Subcutaneous abdominal adipose tissue (tissue), 5 donors: ENCODE results near the gene R3HDM4.
"Not testable (repeated sequence)": the region's sequence is repeated elsewhere in the genome, so short reads cannot be mapped to it uniquely, and the experiment has no call there.

Source experiments
- H3K27ac ChIP-seq: one replicate; pipeline ENCODE4 v1.7.0; 2013; ENCODE audit warnings: low read depth, mild to moderate bottlenecking, inconsistent platforms, low read length, moderate library complexity
- H3K27me3 ChIP-seq, 5 donors: one replicate each; pipeline ENCODE4 v1.7.0; 2013; ENCODE audit warnings: low read length in 5 of 5, inconsistent platforms in 1 of 5; ENCODE audit not compliant: control insufficient read depth in 5 of 5, insufficient read depth in 4 of 5
- H3K36me3 ChIP-seq, 5 donors: one replicate each; pipeline ENCODE4 v1.7.0; 2013; ENCODE audit warnings: low read length in 5 of 5; ENCODE audit not compliant: control insufficient read depth in 5 of 5, insufficient read depth in 5 of 5
- H3K4me1 ChIP-seq, 5 donors: one replicate each; pipeline ENCODE4 v1.7.0; 2013; ENCODE audit warnings: low read length in 5 of 5, mild to moderate bottlenecking in 3 of 5, moderate library complexity in 1 of 5; ENCODE audit not compliant: control insufficient read depth in 5 of 5, insufficient read depth in 5 of 5
- H3K4me3 ChIP-seq, 5 donors: one replicate each; pipeline ENCODE4 v1.7.0; 2013; ENCODE audit warnings: low read length in 5 of 5, low read depth in 1 of 5
- H3K9ac ChIP-seq, 5 donors: one replicate each; pipeline ENCODE4 v1.7.0; 2013; ENCODE audit warnings: low read length in 5 of 5, mild to moderate bottlenecking in 4 of 5, moderate library complexity in 3 of 5
- H3K9me3 ChIP-seq, 5 donors: one replicate each; pipeline ENCODE4 v1.7.0; 2013; ENCODE audit warnings: low read length in 5 of 5; ENCODE audit not compliant: control insufficient read depth in 5 of 5
- donor health status: healthy.
- donor health status: healthy.
- donor health status: healthy.
- donor health status: healthy.
- donor health status: healthy.

Gene R3HDM4

GRCh38 chr19:892894-893689 is 19.9 kb downstream of the R3HDM4 start, which contains the start of the genes MED16 and RNU6-9:
MED16 (minus strand) TSS chr19:893187; CDS start chr19:891131, 2,056 bp downstream.
RNU6-9 (plus strand) TSS chr19:893484.
- Histone ChIP-seq H3K9ac (peak within 1 kb of the TSS; percentile 82 to 88 (median 84)), H3K27me3 (no peaks in the 10 kb centered on the region)

DNA sequence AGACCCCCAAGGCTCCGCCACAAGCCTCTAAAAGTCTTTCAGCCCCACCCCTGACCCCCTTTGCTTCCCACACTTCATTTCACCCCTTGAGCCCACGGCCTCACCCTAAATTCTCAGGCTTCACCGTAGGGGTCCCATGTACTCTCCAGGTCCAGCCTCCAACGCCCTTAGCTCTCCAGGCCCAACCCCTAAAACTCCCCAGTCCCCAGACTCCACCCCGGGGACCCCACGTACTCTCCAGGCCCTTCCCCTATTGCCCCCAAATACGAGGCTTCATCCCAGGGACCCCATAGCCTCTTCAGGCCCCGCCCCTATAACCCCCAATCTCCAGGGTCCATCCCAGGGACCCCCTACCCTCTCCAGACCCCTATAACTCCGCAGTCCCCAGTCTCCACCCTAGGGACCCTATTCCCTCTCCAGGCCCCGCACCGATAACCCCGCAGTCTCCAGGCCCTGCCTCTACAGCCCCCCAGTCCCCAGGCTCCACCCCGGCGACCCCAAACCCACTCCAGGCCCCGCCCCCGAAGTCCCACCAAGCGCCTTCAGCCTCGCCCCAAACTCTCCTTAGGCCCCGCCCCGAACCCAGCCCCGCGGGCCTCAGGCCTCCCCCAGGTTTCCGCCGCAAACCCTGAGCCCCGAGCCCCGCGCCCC is 20.7 kb downstream of the R3HDM4 start:
- no peaks in the 10 kb centered on the region for H3K9me3 ChIP-seq
- H3K36me3 ChIP-seq = peaks cover 0 to 40% (median 28%) of the 10 kb centered on the region in 5 donors
- peak overlapping the region; percentile 76 to 88 (median 82) for H3K9ac ChIP-seq
- peak overlapping the region; percentile 50 for H3K27ac ChIP-seq
- peaks cover 0 to 13% (median 8%) of the 10 kb centered on the region in 5 donors for H3K4me1 ChIP-seq
- H3K27me3 ChIP-seq = no peaks in the 10 kb centered on the region
- peak overlapping the region; percentile 73 to 90 (median 87) for H3K4me3 ChIP-seq

More at GRCh38 chr19:892894-893689, 19.9 kb downstream of the R3HDM4 start, which contains the start of the genes MED16 and RNU6-9:
- H3K4me3 ChIP-seq = peak within 1 kb of the TSS; percentile 79 to 90 (median 87)
- H3K9me3 ChIP-seq = no peaks in the 10 kb centered on the region
- H3K36me3 ChIP-seq = peaks cover 0 to 37% (median 26%) of the 10 kb centered on the region in 5 donors
- peak within 1 kb of the TSS; percentile 77 for H3K27ac ChIP-seq
- H3K4me1 ChIP-seq = peaks cover 0 to 13% (median 8%) of the 10 kb centered on the region in 5 donors

DNA sequence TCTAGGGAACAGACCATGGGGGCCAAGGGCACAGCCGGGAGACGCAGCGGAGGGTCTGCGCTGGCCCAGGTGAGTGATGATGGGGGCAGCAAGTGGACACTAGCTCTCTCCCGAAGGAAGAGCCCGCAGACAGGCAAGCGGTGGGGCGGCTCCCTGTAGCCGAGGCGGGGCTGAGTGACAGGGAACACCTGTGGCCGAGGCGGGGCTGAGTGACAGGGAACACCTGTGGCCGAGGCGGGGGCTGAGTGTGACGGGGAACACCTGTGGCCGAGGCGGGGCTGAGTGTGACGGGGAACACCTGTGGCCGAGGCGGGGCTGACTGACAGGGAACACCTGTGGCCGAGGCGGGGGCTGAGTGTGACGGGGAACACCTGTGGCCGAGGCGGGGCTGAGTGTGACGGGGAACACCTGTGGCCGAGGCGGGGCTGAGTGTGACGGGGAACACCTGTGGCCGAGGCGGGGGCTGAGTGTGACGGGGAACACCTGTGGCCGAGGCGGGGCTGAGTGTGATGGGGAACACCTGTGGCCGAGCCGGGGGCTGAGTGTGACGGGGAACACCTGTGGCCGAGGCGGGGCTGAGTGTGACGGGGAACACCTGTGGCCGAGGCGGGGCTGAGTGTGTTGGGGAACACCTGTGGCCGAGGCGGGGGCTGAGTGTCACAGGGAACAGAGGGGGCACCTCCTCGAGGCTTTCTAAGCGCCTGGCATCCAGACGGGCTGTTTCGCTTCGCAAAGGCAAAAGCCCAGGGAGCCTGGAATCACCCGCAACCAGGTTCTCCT is 21.4 kb downstream of the R3HDM4 start:
- Histone ChIP-seq H3K4me1 (peaks cover 0 to 13% (median 8%) of the 10 kb centered on the region in 5 donors), H3K36me3 (peaks cover 0 to 40% (median 27%) of the 10 kb centered on the region in 5 donors), H3K9ac (peak overlapping the region; percentile 76 to 88 (median 82)), H3K27ac (peak overlapping the region; percentile 50), H3K4me3 (peak overlapping the region; percentile 73 to 90 (median 87))
- not testable (repeated sequence) for H3K27me3 ChIP-seq, H3K9me3 ChIP-seq

- Histone ChIP-seq H3K9me3 (no peaks in the 10 kb centered on the region), H3K27me3 (no peaks in the 10 kb centered on the region), H3K9ac (no peak overlapping the region), H3K36me3 (peaks cover 0 to 46% (median 34%) of the 10 kb centered on the region in 5 donors), H3K27ac (no peak overlapping the region), H3K4me1 (peaks cover 0 to 13% (median 8%) of the 10 kb centered on the region in 5 donors), H3K4me3 (no peak overlapping the region)
These were observed 22.2 kb downstream of the R3HDM4 start for GRCh38 chr19:890831-891230.

GRCh38 chr19:889662-890295 is 23.2 kb downstream of the R3HDM4 start:
- Histone ChIP-seq H3K4me1 (peaks cover 0 to 13% (median 8%) of the 10 kb centered on the region in 5 donors), H3K4me3 (no peak overlapping the region), H3K9ac (no peak overlapping the region), H3K36me3 (peaks cover 0 to 57% (median 44%) of the 10 kb centered on the region in 5 donors), H3K27me3 (no peaks in the 10 kb centered on the region), H3K27ac (no peak overlapping the region), H3K9me3 (no peaks in the 10 kb centered on the region)

DNA sequence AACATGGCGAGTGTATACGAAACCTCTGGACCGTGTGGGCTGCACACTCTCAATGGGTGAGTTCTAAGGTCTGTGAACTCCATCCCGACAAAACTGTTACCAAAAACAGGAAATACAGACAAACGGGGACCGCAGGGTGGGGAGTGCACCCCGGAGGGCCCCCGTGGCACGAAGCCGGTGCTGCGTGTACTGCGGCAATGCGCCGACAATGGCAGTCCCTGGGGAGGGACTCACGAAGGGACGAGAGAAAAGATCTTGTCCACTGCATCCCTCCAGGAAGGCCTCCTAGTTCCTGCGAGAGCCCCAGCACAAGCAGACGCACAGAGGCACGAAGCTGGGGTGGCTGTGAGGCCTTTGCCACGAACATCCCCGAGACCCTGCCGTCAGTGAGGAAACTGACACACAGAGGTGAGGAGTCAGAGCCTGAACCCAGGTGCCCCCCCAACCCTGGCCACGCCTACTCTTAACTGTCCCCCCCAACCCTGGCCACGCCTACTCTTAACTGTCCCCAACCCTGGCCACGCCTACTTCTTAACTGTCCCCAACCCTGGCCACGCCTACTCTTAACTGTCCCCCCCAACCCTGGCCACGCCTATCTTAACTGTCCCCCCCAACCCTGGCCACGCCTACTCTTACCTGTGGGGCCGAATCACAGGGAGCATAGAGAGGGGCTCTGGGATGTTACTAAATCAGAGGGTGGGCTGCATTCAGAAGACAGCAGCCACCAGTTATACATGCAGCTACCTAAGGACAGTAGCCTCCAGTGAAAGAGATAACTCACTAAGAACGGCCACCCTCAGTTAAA is 24.2 kb downstream of the R3HDM4 start:
- no peak overlapping the region for H3K4me3 ChIP-seq
- H3K27me3 ChIP-seq = no peaks in the 10 kb centered on the region
- peaks cover 0 to 12% (median 8%) of the 10 kb centered on the region in 5 donors for H3K4me1 ChIP-seq
- H3K27ac ChIP-seq = no peak overlapping the region
- no peak overlapping the region for H3K9ac ChIP-seq
- H3K36me3 ChIP-seq = peaks cover 0 to 67% (median 51%) of the 10 kb centered on the region in 5 donors
- H3K9me3 ChIP-seq = no peaks in the 10 kb centered on the region

DNA sequence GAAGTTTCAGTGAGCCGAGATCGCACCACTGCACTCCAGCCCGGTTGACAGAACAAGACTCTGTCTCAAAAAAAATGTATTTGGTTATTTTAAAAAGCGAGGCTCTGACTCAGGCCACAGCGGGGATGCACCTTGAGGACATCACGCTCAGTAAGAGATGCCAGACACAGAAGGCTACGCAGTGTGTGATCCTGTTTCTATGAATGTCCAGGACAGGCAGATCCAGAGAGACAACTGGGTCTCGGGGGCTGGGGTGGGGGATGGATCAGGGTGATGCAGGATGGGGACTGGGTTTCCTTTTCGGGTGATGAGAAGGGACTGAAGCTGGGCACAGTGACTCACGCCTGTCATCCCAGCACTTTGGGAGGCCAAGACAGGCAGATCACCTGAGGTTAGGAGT is 25.4 kb downstream of the R3HDM4 start:
- Histone ChIP-seq H3K36me3 (peaks cover 0 to 78% (median 61%) of the 10 kb centered on the region in 5 donors), H3K27ac (no peak overlapping the region), H3K4me3 (no peak overlapping the region), H3K9ac (no peak overlapping the region), H3K4me1 (peaks cover 0 to 12% (median 8%) of the 10 kb centered on the region in 5 donors), H3K27me3 (no peaks in the 10 kb centered on the region), H3K9me3 (no peaks in the 10 kb centered on the region)

DNA sequence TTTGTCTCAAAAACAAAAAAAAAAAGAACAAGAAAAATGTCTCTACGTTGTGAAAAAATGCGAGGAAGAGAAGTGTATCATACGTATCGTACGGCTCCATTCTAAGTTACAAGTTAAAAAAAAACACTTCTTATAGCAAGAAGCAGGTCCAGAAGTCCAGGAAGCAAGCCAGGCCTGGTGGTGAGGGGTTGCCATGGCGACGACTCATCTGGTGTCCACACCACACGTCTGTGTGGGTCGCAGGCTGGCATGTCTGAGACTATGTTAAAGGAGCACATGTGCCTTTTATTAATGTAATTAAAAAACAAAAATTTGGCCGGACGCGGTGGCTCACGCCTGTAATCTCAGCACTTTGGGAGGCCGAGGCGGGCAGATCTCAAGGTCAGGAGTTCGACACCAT is 25.9 kb downstream of the R3HDM4 start:
- Histone ChIP-seq H3K4me3 (no peak overlapping the region), H3K27me3 (no peaks in the 10 kb centered on the region), H3K27ac (no peak overlapping the region), H3K9ac (no peak overlapping the region), H3K9me3 (no peaks in the 10 kb centered on the region), H3K36me3 (peaks cover 0 to 84% (median 67%) of the 10 kb centered on the region in 5 donors), H3K4me1 (peaks cover 0 to 8% (median 4%) of the 10 kb centered on the region in 5 donors)
